ENCODE results near the gene CSGALNACT2. TPM values are rescaled to one million over a fixed set of nuclear protein-coding genes. Genes with fewer than 3 reads are reported as not detected.
"Not testable (repeated sequence)": the region's sequence is repeated elsewhere in the genome, so short reads cannot be mapped to it uniquely, and the experiment has no call there.

CSGALNACT2 gene
- total RNA-seq, 1 experiment from 2014 or later, result 22.3 TPM

- H3K36me3 ChIP-seq (ENCODE audit: control insufficient read depth, insufficient read depth, low read length), result no peaks in the 10 kb centered on the region
- TF ChIP-seq, protein P1, sequence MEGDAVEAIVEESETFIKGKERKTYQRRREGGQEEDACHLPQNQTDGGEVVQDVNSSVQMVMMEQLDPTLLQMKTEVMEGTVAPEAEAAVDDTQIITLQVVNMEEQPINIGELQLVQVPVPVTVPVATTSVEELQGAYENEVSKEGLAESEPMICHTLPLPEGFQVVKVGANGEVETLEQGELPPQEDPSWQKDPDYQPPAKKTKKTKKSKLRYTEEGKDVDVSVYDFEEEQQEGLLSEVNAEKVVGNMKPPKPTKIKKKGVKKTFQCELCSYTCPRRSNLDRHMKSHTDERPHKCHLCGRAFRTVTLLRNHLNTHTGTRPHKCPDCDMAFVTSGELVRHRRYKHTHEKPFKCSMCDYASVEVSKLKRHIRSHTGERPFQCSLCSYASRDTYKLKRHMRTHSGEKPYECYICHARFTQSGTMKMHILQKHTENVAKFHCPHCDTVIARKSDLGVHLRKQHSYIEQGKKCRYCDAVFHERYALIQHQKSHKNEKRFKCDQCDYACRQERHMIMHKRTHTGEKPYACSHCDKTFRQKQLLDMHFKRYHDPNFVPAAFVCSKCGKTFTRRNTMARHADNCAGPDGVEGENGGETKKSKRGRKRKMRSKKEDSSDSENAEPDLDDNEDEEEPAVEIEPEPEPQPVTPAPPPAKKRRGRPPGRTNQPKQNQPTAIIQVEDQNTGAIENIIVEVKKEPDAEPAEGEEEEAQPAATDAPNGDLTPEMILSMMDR (IDR thresholded peaks at IDR 0.05), result no peak
- TF ChIP-seq, protein P2, sequence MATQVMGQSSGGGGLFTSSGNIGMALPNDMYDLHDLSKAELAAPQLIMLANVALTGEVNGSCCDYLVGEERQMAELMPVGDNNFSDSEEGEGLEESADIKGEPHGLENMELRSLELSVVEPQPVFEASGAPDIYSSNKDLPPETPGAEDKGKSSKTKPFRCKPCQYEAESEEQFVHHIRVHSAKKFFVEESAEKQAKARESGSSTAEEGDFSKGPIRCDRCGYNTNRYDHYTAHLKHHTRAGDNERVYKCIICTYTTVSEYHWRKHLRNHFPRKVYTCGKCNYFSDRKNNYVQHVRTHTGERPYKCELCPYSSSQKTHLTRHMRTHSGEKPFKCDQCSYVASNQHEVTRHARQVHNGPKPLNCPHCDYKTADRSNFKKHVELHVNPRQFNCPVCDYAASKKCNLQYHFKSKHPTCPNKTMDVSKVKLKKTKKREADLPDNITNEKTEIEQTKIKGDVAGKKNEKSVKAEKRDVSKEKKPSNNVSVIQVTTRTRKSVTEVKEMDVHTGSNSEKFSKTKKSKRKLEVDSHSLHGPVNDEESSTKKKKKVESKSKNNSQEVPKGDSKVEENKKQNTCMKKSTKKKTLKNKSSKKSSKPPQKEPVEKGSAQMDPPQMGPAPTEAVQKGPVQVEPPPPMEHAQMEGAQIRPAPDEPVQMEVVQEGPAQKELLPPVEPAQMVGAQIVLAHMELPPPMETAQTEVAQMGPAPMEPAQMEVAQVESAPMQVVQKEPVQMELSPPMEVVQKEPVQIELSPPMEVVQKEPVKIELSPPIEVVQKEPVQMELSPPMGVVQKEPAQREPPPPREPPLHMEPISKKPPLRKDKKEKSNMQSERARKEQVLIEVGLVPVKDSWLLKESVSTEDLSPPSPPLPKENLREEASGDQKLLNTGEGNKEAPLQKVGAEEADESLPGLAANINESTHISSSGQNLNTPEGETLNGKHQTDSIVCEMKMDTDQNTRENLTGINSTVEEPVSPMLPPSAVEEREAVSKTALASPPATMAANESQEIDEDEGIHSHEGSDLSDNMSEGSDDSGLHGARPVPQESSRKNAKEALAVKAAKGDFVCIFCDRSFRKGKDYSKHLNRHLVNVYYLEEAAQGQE (IDR thresholded peaks at IDR 0.05; ENCODE audit: insufficient read depth in 1 of 2, low read depth in 2 of 2, low read length in 1 of 2), result no peak
- TF ChIP-seq TCF7L2 (IDR thresholded peaks at IDR 0.05; ENCODE audit: low read depth, low read length) (no peak), SIN3A (IDR thresholded peaks at IDR 0.05; ENCODE audit: borderline replicate concordance, insufficient read depth, low read depth, low read length) (no peak), POLR2AphosphoS5 (IDR thresholded peaks at IDR 0.05; ENCODE audit: low read depth, low read length) (no peak)
- H3K27me3 ChIP-seq (ENCODE audit: control insufficient read depth, insufficient read depth, low read length), result no peaks in the 10 kb centered on the region
- in situ Hi-C loops (cut with HindIII; ENCODE audit: low pct_unique_long_range_greater_than_20kb, low sequenced_read_pairs) (no loop called here), intact Hi-C loops (cut with micrococcal nuclease; ENCODE audit: unreplicated experiment) (no loop called here)
- ChIA-PET CTCF (no interaction called here), POLR2A (interaction anchor here (0.5 kb wide), 1 partner anchor 247 kb away, joined by 3 read pairs; no protein-coding TSS in a partner anchor)
- DNase-seq (ENCODE audit: low read depth, low spot score), result no peak
- no peak for ATAC-seq
- no peak overlapping the region for H3K27ac ChIP-seq (ENCODE audit: low read length)
- no TSS peak for BruUV-seq (replicated peaks)
- H3K9me3 ChIP-seq (ENCODE audit: control insufficient read depth, insufficient read depth, low read depth, low read length), result no peaks in the 10 kb centered on the region
- no peak overlapping the region for H3K4me3 ChIP-seq (ENCODE audit: low read depth in 2 of 2, low read length in 2 of 2)
- H3K4me1 ChIP-seq (ENCODE audit: control insufficient read depth, insufficient read depth, low read length), result peaks cover 23% of the 10 kb centered on the region
Observed at GRCh38 chr10:43141421-43141820, 3.2 kb downstream of the CSGALNACT2 start.

GRCh38 chr10:43145311-43145710, 7.1 kb downstream of the CSGALNACT2 start:
- H3K4me1 ChIP-seq (ENCODE audit: control insufficient read depth, insufficient read depth, low read length), result peaks cover 13% of the 10 kb centered on the region
- H3K27me3 ChIP-seq (ENCODE audit: control insufficient read depth, insufficient read depth, low read length), result no peaks in the 10 kb centered on the region
- in situ Hi-C loops (cut with HindIII; ENCODE audit: low pct_unique_long_range_greater_than_20kb, low sequenced_read_pairs), result no loop called here
- H3K27ac ChIP-seq (ENCODE audit: low read length), result no peak overlapping the region
- DNase-seq (ENCODE audit: low read depth, low spot score) (no peak), ATAC-seq (no peak)
- TF ChIP-seq SIN3A (IDR thresholded peaks at IDR 0.05; ENCODE audit: borderline replicate concordance, insufficient read depth, low read depth, low read length) (no peak), POLR2AphosphoS5 (IDR thresholded peaks at IDR 0.05; ENCODE audit: low read depth, low read length) (no peak), TCF7L2 (IDR thresholded peaks at IDR 0.05; ENCODE audit: low read depth, low read length) (no peak)
- TF ChIP-seq, protein P1 (IDR thresholded peaks at IDR 0.05), result no peak
- TF ChIP-seq, protein P2 (IDR thresholded peaks at IDR 0.05; ENCODE audit: insufficient read depth in 1 of 2, low read depth in 2 of 2, low read length in 1 of 2), result no peak
- intact Hi-C loops (cut with micrococcal nuclease; ENCODE audit: unreplicated experiment), result no loop called here
- no TSS peak for BruUV-seq (replicated peaks)
- POLR2A ChIA-PET, result no interaction called here
- H3K9me3 ChIP-seq (ENCODE audit: control insufficient read depth, insufficient read depth, low read depth, low read length), result peaks cover 5% of the 10 kb centered on the region; the same call in 1 of the 2 replicates
- CTCF ChIA-PET, result no interaction called here
- no peak overlapping the region for H3K4me3 ChIP-seq (ENCODE audit: low read depth in 2 of 2, low read length in 2 of 2)
- no peaks in the 10 kb centered on the region for H3K36me3 ChIP-seq (ENCODE audit: control insufficient read depth, insufficient read depth, low read length)

GRCh38 chr10:43145936-43146335, 7.7 kb downstream of the CSGALNACT2 start:
- in situ Hi-C loops (cut with HindIII; ENCODE audit: low pct_unique_long_range_greater_than_20kb, low sequenced_read_pairs); H3K4me1 ChIP-seq (ENCODE audit: control insufficient read depth, insufficient read depth, low read length); H3K36me3 ChIP-seq (ENCODE audit: control insufficient read depth, insufficient read depth, low read length); DNase-seq (ENCODE audit: low read depth, low spot score); ATAC-seq; intact Hi-C loops (cut with micrococcal nuclease; ENCODE audit: unreplicated experiment); H3K27ac ChIP-seq (ENCODE audit: low read length); BruUV-seq (replicated peaks); H3K9me3 ChIP-seq (ENCODE audit: control insufficient read depth, insufficient read depth, low read depth, low read length); H3K27me3 ChIP-seq (ENCODE audit: control insufficient read depth, insufficient read depth, low read length); H3K4me3 ChIP-seq (ENCODE audit: low read depth in 2 of 2, low read length in 2 of 2); POLR2A ChIA-PET: not testable (repeated sequence)
- CTCF ChIA-PET, result interaction anchor here (0.6 kb wide), 1 partner anchor 503 kb away, joined by 3 read pairs; the partner anchor contains the start of gene ZNF32

All from Panc1 (cell line).